Loucy (cell line): ENCODE measurements around the gene ITGA5.

Experiments used
- CTCF ChIP-seq: fragments of 200-600 bp; sonication (generic); conservative IDR thresholded peaks from 2 replicates; pipeline ENCODE4 v1.5.1; 2014; ENCODE audit warnings: mild to moderate bottlenecking, antibody characterized with exemption, low read length
- EZH2phosphoT487 ChIP-seq: fragments of 200-600 bp; IDR thresholded peaks from 2 replicates; pipeline ENCODE4 v1.6.1; 2018; ENCODE audit warnings: antibody characterized with exemption, mild to moderate bottlenecking, moderate library complexity, borderline replicate concordance

- TF ChIP-seq CTCF, result no peak
- TF ChIP-seq EZH2phosphoT487, result no peak
Observed at GRCh38 chr12:54363047-54363446, 56.0 kb downstream of the ITGA5 start.
